Omental fat pad (tissue), 4 donors: ENCODE results near the gene G6PD. TPM values are rescaled to one million over a fixed set of nuclear protein-coding genes. Genes with fewer than 3 reads are reported as not detected.

ENCODE experiments used
- ATAC-seq: fragments of 150-250 bp; one replicate; pipeline ENCODE4 v1.9.1; 2016; ENCODE audit warnings: mild to moderate bottlenecking, moderate library complexity; ENCODE audit not compliant: low FRiP score
- DNase-seq: peaks from one replicate; pipeline ENCODE4 v3.0.0-alpha.2; 2019; ENCODE audit warnings: low spot score
- total RNA-seq, 4 donors: library from RNA; depleted of rRNA; stranded (reverse); fragments of >200 nt; gene quantifications; one replicate each; pipeline ENCODE4 v1.1.0, GENCODE V29; 2016
- TF ChIP-seq, protein P1 (sequence below), 3 donors: fragments of 450-650 bp; IDR thresholded peaks; one replicate each; pipeline ENCODE4 v1.5.1; 2016 to 2017; ENCODE audit warnings: antibody characterized with exemption in 3 of 3, mild to moderate bottlenecking in 3 of 3, moderate library complexity in 2 of 3

The G6PD gene
- total RNA-seq, 4 donors from 2014 or later, result 42.1 to 76.7 (median 58.5) TPM

DNA sequence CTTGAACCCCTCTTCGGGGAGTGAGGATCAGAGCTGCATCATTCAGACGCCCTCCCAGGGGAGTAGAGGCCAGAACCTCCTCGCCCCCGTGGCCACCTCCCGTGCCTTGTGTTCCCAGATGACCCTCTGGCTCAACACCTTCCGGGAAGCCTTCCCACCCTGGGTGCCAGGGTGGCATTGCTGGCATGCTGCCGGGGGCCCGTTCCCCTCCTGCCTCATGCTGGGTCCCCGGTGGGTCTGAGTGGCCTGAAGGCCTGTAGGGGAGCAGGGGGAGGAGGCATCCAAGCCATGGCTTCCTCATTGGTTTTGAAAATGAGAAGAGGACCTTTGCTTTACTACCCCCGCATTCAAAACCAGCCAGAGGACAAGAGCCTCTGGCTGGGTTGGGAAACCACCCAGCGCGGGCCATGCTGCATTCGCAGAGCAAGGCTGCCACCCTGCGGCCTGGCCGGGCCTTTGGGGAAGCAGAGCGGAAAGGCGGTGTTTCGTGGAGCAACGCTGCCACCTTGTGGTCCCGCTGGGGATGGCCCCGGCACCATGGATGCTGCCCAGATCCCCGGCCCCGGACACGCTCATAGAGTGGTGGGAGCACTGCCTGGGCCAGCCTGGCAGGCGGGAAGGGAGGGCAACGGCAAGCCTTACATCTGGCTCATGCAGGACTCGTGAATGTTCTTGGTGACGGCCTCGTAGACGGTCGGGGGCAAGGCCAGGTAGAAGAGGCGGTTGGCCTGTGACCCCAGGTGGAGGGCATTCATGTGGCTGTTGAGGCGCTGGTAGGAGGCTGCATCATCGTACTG, 11.9 kb downstream of the G6PD start:
- TF ChIP-seq, protein P1, sequence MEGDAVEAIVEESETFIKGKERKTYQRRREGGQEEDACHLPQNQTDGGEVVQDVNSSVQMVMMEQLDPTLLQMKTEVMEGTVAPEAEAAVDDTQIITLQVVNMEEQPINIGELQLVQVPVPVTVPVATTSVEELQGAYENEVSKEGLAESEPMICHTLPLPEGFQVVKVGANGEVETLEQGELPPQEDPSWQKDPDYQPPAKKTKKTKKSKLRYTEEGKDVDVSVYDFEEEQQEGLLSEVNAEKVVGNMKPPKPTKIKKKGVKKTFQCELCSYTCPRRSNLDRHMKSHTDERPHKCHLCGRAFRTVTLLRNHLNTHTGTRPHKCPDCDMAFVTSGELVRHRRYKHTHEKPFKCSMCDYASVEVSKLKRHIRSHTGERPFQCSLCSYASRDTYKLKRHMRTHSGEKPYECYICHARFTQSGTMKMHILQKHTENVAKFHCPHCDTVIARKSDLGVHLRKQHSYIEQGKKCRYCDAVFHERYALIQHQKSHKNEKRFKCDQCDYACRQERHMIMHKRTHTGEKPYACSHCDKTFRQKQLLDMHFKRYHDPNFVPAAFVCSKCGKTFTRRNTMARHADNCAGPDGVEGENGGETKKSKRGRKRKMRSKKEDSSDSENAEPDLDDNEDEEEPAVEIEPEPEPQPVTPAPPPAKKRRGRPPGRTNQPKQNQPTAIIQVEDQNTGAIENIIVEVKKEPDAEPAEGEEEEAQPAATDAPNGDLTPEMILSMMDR (IDR thresholded peaks at IDR 0.05), result peak in 2 of 3 donors; percentile 63 to 99
- ATAC-seq, result peak; percentile 76
- peak; percentile 84 for DNase-seq

- DNase-seq (no peak), ATAC-seq (no peak)
- TF ChIP-seq, protein P1 (IDR thresholded peaks at IDR 0.05), result no peak
Measured at GRCh38 chrX:154532690-154533089, 14.0 kb downstream of the G6PD start.

DNA sequence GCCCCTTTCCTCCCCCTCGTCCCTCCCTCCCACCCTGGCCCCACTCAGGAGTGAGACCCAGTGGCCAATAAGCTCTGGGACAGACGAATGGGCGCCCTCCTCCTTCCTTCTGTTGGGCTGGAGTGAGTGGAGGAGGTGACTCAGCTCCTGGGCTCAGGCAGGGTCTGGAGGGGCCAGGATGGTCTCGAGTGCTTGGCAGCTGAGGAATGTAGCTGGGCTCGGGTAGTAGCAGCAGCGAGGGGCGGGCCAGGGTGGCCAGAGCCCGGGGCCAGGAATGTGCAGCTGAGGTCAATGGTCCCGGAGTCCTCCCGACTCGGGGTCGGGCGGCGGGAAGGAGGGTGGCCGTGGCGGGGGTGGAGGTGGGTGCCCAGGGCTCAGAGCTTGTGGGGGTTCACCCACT, 15.0 kb downstream of the G6PD start:
- DNase-seq (no peak), ATAC-seq (no peak)
- TF ChIP-seq, protein P1 (IDR thresholded peaks at IDR 0.05), result no peak

- TF ChIP-seq, protein P1 (IDR thresholded peaks at IDR 0.05), result no peak
- ATAC-seq (no peak), DNase-seq (no peak)
Measured at GRCh38 chrX:154530286-154530685, 16.4 kb downstream of the G6PD start.

GRCh38 chrX:154529206-154529612, 17.4 kb downstream of the G6PD start:
- ATAC-seq, result no peak
- no peak for DNase-seq
- TF ChIP-seq, protein P1 (IDR thresholded peaks at IDR 0.05), result no peak

DNA sequence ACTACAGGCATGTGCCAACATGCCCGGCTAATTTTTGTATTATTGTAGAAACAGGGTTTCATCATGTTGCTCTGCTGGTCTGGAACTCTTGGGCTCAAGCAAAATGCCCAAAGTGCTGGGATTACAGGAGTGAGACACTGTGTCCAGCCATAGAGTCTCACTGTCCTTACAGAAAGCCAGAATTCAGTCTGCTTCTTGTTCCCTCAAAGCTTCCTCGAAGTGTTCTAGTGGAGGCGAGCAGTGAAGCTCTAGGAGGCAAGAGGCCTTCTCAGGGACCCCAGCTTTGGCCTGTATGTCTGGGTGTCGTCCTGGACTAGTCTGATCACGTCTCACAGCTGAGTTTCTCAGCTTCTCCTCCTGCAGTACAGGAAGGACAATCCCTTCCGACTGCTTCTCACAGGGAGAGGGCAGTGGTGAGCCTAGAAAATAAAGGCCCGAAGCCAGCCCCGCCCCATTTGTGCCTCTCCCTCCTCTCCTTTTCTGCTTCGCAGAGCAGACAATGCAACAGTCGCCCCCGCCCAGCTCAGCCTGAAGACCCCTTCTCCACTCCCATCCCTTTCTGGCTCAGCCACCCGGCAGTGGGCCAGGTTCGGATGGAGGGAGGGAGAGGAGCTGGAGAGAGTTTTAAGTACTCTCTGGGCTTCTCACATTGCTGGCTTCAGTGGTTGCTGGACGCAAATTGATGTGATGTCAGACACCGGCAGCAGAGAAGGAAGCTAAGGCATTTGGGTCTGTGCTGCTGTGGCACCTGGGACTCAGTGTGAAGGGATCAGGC, 19.6 kb downstream of the G6PD start:
- TF ChIP-seq, protein P1 (IDR thresholded peaks at IDR 0.05), result no peak
- DNase-seq (no peak), ATAC-seq (peak; percentile 65)
